WTC11 (cell line): ENCODE measurements around the gene CACNA1C.

Source experiments
- CREB1 ChIP-seq: sonication (generic); formaldehyde crosslinking; IDR thresholded peaks from 2 replicates; pipeline ENCODE4 v1.8.0; 2023; ENCODE audit warnings: mild to moderate bottlenecking, missing genetic modification reagents
- FOXJ3 ChIP-seq: sonication (generic); formaldehyde crosslinking; IDR thresholded peaks from 2 replicates; pipeline ENCODE4 v1.9.0; 2021; ENCODE audit warnings: missing genetic modification reagents, mild to moderate bottlenecking, borderline replicate concordance
- GABPB1 ChIP-seq: sonication (generic); formaldehyde crosslinking; IDR thresholded peaks from 2 replicates; pipeline ENCODE4 v1.8.1; 2023; ENCODE audit warnings: mild to moderate bottlenecking, missing genetic modification reagents
- MAX ChIP-seq: sonication (generic); formaldehyde crosslinking; IDR thresholded peaks from 2 replicates; pipeline ENCODE4 v1.8.0; 2022; ENCODE audit warnings: mild to moderate bottlenecking, missing genetic modification reagents
- NR2C2 ChIP-seq: sonication (generic); formaldehyde crosslinking; IDR thresholded peaks from 2 replicates; pipeline ENCODE4 v1.8.0; 2022; ENCODE audit warnings: mild to moderate bottlenecking, missing genetic modification reagents
- TCF7 ChIP-seq: sonication (generic); formaldehyde crosslinking; IDR thresholded peaks from 2 replicates; pipeline ENCODE4 v1.8.0; 2022; ENCODE audit warnings: mild to moderate bottlenecking, low read depth, missing genetic modification reagents, moderate library complexity
- TEAD4 ChIP-seq: sonication (generic); formaldehyde crosslinking; IDR thresholded peaks from 2 replicates; pipeline ENCODE4 v1.8.0; 2022; ENCODE audit warnings: mild to moderate bottlenecking, missing genetic modification reagents
- ZNF512 ChIP-seq: sonication (generic); formaldehyde crosslinking; IDR thresholded peaks from 2 replicates; pipeline ENCODE4 v1.8.1; 2022; ENCODE audit warnings: missing genetic modification reagents, borderline replicate concordance
- TF ChIP-seq, protein P1 (sequence below): fragments of 200-600 bp; IDR thresholded peaks from 2 replicates; pipeline ENCODE4 v1.8.0; 2022; ENCODE audit warnings: antibody characterized with exemption

GRCh38 chr12:2226641-2227040, 173.9 kb downstream of the CACNA1C start:
- no peak for TF ChIP-seq ZNF512 (CRISPR knock-in tag)
- no peak for TF ChIP-seq MAX (CRISPR knock-in tag)
- TF ChIP-seq, protein P1, sequence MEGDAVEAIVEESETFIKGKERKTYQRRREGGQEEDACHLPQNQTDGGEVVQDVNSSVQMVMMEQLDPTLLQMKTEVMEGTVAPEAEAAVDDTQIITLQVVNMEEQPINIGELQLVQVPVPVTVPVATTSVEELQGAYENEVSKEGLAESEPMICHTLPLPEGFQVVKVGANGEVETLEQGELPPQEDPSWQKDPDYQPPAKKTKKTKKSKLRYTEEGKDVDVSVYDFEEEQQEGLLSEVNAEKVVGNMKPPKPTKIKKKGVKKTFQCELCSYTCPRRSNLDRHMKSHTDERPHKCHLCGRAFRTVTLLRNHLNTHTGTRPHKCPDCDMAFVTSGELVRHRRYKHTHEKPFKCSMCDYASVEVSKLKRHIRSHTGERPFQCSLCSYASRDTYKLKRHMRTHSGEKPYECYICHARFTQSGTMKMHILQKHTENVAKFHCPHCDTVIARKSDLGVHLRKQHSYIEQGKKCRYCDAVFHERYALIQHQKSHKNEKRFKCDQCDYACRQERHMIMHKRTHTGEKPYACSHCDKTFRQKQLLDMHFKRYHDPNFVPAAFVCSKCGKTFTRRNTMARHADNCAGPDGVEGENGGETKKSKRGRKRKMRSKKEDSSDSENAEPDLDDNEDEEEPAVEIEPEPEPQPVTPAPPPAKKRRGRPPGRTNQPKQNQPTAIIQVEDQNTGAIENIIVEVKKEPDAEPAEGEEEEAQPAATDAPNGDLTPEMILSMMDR, result no peak
- TF ChIP-seq GABPB1 (CRISPR knock-in tag), result no peak
- TF ChIP-seq TEAD4 (CRISPR knock-in tag), result no peak
- TF ChIP-seq TCF7 (CRISPR knock-in tag), result no peak
- no peak for TF ChIP-seq NR2C2 (CRISPR knock-in tag)
- TF ChIP-seq FOXJ3 (CRISPR knock-in tag), result no peak
- no peak for TF ChIP-seq CREB1
